GM21381 (cell line): ENCODE measurements around the gene COQ10B.
A peak's percentile ranks its signal among the peaks of the same experiment; 100 is the strongest.
"Not testable (repeated sequence)": the region's sequence is repeated elsewhere in the genome, so short reads cannot be mapped to it uniquely, and the experiment has no call there.

Experiments
- ATAC-seq: cut with Tn5 transposase; IDR thresholded peaks from one replicate; pipeline ENCODE4 v1.9.1; 2021; ENCODE audit warnings: mild to moderate bottlenecking, moderate library complexity; ENCODE audit not compliant: unreplicated experiment

Gene COQ10B

GRCh38 chr2:197450465-197450864 is 2.9 kb upstream of the COQ10B start:
- ATAC-seq, result no peak

DNA sequence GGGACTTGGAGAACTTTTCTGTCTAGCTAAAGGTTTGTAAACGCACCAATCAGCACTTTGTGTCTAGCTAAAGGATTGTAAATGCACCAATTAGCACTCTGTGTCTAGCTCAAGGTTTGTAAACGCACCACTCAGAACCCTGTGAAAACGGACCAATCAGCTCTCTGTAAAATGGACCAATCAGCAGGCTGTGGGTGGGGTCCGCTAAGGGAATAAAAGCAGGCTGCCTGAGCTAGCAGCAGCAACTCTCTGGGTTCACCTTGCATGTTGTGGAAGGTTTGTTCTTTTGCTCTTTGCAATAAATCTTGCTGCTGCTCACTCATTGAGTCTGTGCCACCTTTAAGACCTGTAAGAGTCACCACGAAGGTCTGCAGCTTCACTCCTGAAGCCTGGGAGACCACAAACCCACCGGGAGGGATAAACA is 2.4 kb upstream of the COQ10B start:
- ATAC-seq, result not testable (repeated sequence)

DNA sequence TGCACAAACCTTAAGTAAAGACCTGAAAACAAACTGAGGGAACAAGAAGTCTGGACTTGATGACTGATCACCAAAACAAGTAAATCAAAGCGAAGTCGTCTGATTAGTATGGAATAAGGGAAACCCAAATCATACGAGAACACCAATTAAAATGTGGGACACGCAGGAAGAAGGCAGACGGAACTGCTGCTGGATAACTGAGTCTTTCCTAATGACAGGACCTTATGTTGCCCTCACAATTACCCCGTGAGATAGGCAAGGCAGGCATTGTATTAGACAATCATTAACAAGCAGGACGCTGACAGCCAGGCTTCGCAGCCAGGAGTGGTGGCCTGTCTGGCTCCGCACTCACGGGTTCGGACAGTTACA is 614 bp upstream of the COQ10B start:
- no peak for ATAC-seq

DNA sequence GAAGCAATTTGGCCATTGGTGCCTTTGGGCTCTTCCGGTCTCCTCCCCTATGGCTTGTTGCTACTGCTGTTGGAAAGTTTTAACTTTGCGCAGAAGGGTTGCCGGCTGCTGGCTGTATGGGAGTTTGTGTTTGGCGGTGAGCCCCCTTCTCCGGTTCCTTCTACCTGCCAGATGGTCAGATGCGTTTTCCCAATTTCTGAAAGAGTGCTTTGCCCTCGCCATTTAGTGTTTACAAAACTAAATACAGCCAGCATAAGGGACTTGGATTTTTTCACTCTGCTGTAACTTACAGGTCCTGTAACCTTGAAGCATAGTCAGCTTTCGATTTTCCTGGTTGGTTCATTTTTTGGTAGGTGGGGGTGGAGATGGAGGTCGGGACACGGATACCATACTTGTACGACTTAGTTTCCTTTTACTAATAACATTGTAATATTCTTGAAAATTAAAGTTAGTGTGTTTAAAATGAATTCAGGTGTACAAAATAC is 604 bp downstream of the COQ10B start:
- peak; percentile 25 for ATAC-seq

- ATAC-seq, result no peak
Measured at GRCh38 chr2:197454923-197455322, 1.6 kb downstream of the COQ10B start.

DNA sequence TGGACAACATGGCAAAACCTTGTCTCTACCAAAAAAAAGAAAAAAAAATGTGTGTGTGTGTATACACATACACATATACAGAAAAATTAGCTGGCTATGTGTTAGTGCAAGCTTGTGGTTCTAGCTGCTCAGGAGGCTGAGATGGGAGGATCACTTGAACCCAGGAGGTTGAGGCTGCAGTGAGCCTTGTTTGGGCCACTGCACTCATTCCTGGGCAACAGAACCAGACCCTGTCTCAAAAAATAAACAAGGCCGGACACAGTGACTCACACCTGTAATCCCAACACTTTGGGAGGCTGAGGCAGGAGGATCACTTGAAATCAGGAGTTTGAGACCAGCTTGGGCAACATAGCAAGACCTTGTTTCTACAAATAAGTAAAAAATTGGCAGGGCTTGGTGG is 2.1 kb downstream of the COQ10B start:
- no peak for ATAC-seq

GRCh38 chr2:197460649-197461048 is 7.3 kb downstream of the COQ10B start:
- no peak for ATAC-seq

- ATAC-seq, result no peak
Measured at GRCh38 chr2:197461057-197461456, 7.7 kb downstream of the COQ10B start.

- no peak for ATAC-seq
Measured at GRCh38 chr2:197464175-197464574, 10.8 kb downstream of the COQ10B start.

GRCh38 chr2:197472166-197472565 is 18.8 kb downstream of the COQ10B start:
- no peak for ATAC-seq

- ATAC-seq, result no peak
Measured at GRCh38 chr2:197477797-197478196, 24.4 kb downstream of the COQ10B start.

DNA sequence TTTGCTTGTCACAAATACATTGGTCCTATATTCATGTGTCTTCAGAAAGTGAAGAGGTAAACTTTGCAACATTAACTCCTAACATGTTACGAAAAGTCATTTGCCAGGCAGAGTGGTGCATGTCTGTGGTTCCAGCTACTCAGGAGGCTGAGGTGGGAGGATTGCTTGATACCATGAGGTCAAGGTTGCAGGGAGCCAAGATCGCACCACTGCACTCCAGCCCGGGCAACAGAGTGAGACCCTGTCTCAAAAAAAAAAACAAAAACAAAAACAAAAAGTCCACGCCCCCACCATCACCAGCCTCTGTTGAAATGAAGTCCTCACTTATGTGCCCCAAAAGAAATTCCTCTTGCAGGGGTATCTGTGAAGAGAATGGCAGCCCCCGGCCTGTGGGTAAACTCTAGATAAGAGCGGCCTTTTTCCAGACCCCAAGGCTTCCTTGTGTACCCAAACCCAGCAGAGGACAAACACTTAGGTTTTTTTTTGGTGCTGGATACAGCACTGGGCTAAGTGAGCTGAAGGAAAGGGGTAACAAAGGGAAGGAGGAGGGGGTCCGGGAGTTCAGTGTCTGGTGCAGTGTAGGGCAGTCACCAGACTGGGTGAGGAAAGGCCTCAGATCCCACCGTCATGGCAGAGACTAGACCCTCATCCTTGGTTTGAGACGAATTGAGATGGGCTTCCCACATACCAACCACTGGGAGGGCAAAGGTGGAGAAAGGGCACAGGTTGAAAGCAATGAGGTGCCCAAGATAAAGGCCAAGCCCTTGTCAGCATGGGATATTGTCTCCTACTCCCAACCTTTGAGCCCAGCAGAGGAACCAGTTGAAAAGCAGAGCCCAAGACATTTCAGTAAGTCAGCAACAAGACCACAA is 27.0 kb downstream of the COQ10B start:
- ATAC-seq, result no peak

DNA sequence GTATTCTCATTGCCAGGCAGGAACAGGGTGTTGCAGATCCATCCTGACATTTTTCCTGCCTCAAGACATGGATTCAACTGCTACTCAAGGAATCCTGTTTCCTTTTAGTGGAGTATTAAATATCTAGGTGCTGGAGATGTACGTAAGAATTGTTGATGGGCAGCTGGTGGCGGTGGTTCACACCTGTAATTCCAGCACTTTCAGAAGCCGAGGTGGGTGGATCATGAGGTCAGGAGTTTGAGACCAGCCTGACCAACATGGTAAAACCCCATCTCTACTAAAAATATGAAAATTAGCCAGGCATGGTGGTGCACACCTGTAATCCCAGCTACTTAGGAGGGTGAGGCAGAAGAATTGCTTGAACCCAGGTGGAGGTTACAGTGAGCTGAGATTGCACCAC is 30.9 kb downstream of the COQ10B start:
- ATAC-seq, result not testable (repeated sequence)

GRCh38 chr2:197486175-197486574 is 32.8 kb downstream of the COQ10B start:
- ATAC-seq, result no peak

DNA sequence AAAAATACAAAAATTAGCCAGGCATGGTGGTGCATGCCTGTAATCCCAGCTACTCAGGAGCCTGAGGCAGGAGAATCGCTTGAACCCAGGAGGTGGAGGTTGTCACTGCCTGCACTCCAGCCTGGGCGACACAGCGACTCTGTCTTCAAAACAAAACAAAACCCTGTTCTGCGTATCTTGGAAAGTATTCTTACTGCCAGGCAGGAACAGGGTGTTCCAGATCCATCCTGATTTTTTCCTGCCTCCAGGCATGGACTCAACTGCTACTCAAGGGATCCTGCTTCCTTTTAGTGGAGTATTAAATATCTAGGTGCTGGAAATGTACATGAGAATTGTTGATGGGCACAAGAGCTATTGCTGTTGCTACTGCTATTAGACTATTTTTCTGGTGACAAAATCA is 34.0 kb downstream of the COQ10B start:
- no peak for ATAC-seq

DNA sequence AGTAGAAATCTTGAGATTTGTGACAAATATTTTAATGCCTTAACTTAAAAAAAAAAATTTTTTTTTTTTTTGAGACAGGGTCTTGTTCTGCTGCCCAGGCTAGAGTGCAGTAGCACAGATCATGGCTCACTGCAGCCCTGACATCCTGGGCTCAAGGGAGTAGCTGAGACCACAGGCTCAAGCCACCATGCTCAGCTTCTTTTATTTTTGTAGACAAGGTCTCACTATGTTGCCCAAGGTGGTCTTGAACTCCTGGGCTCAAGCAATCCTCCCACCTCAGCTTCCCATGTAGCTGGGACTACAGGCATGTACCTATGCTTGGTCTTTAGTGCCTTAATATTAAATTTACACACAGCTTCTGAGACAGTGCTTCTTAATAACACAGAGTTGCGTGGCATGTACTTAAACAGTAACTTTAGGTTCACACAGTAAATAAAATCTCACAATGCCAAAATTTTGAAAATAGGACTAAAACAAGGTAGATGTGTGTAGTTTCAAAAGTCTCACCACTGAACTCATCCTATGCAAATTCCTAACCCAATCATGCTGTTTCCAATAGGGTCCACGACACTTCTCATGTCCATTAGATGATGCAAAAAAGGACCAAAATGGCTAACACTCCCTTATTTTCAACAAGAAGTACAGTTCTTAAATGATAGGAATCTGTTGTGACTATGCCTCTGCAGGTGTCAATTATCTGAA is 42.2 kb downstream of the COQ10B start:
- ATAC-seq, result no peak

- ATAC-seq, result no peak
Measured at GRCh38 chr2:197496695-197497094, 43.3 kb downstream of the COQ10B start.

DNA sequence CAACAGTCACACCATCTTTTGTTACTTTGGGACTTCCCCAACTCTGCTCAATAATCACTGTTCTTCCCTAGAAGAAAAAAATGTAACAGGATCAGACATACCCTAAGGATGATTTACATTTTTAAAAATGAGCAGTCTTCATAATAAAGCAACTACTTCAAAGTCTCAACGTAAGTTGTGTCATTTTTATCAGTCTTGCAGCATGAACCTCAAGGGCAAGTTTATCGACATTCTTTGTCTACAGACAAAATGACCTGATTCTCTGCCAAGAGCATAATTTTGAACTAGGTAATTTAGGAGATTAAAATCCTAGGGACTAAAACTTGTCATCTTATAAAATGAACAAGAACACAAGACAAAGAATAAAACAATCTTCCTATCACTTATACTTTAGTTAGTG is 44.0 kb downstream of the COQ10B start:
- ATAC-seq, result no peak

- no peak for ATAC-seq
Measured at GRCh38 chr2:197498235-197498936, 45.0 kb downstream of the COQ10B start.

GRCh38 chr2:197498937-197499593 is 45.7 kb downstream of the COQ10B start:
- ATAC-seq, result peak; percentile 21
